Gastrocnemius medialis (tissue), 4 donors: ENCODE measurements around the gene CCDC141.

Experiments
- CTCF ChIP-seq, 5 experiments: fragments of 450-650 bp in 3 of 5; fragments of 200-600 bp in 2 of 5; sonication (generic) in 2 of 5; IDR thresholded peaks in 4 of 5; conservative IDR thresholded peaks in 1 of 5; 1 replicate in 4 of 5; 2 replicates in 1 of 5; pipeline ENCODE4 v1.5.1; 2016 to 2019; ENCODE audit warnings: antibody characterized with exemption in 5 of 5, mild to moderate bottlenecking in 3 of 5, moderate library complexity in 3 of 5
- POLR2A ChIP-seq, 2 donors: fragments of 450-650 bp; IDR thresholded peaks; one replicate each; pipeline ENCODE4 v1.6.1; 2017; ENCODE audit warnings: antibody characterized with exemption in 2 of 2, mild to moderate bottlenecking in 2 of 2, moderate library complexity in 2 of 2

- TF ChIP-seq CTCF (IDR thresholded peaks at IDR 0.05 in 4 of 5, conservative IDR thresholded peaks at IDR 0.05 in 1 of 5) (peak; percentile 89 to 99 (median 96)), POLR2A (IDR thresholded peaks at IDR 0.05) (no peak)
These were observed 158.5 kb downstream of the CCDC141 start for GRCh38 chr2:178891265-178891958.
